Renal pelvis (tissue), 4 donors: ENCODE measurements around the gene ZMYND15. TPM values are rescaled to one million over a fixed set of nuclear protein-coding genes. Genes with fewer than 3 reads are reported as not detected.

Experiments
- DNase-seq: peaks from one replicate; pipeline ENCODE4 v3.0.0-alpha.2; 2013
- polyA plus RNA-seq, 3 donors: library from polyadenylated mRNA; unstranded; fragments of 120-200 nt; gene quantifications; one replicate each; pipeline ENCODE4 v1.2.1, GENCODE V29; 2013; ENCODE audit not compliant: insufficient read length in 3 of 3

The ZMYND15 gene
- polyA plus RNA-seq, 3 donors: 0.37 to 1.0 (median 0.58) TPM

DNA sequence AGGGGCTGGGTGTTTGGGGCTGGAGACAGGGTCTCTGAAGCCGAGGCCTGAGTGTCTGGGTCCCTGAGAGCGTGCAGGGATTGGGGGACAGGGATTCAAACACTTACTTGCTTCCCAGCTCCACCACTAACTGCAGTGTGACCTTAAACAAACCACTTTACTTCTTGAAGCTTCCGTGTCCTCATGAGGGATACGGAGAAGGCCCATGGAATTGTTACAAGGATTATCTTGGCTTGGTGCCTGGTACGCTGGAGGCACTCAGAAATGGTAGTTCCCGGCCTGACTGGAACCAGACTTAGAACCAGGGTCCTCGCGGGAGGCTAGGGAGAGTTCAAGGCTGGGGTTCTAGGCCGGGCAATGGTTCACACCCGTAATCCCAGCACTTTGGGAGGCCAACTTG, 3.0 kb downstream of the ZMYND15 start:
- no peak for DNase-seq

DNA sequence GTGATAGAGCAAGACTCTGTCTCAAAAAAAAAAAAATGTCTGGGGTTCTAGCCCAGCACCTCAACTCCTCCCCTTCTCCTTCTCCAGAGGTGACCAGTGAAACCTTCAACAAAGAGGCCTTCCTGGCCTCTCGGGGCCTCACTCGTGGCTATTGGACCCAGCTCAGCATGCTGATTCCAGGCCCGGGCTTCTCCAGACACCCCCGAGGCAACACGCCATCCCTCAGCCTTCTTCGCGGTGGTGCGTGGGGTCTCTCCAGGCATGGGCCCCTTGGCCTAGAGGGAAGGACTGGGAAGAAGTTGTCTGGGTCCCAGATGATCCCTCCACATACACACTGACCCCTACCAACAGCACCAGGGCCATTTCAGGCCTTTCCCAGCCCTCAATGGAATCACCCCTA, 3.6 kb downstream of the ZMYND15 start:
- DNase-seq: no peak

DNA sequence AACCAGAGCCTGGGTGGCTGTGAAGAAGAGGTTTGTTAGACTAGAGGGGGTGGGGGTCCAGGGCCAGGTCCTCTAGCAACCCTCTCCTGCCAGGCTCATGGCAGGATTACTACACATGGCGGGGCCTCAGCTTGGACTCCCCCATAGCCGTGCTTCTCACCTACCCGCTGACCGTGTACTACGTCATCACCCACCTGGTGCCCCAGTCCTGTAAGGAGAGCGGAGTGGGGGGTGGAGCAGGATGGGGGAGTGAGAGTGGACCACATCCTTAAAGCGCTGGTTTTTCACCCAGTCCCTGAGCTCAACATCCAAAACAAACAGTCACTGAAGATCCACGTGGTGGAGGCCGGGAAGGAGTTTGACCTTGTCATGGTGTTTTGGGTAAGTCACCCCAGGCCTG, 4.3 kb downstream of the ZMYND15 start:
- no peak for DNase-seq

DNA sequence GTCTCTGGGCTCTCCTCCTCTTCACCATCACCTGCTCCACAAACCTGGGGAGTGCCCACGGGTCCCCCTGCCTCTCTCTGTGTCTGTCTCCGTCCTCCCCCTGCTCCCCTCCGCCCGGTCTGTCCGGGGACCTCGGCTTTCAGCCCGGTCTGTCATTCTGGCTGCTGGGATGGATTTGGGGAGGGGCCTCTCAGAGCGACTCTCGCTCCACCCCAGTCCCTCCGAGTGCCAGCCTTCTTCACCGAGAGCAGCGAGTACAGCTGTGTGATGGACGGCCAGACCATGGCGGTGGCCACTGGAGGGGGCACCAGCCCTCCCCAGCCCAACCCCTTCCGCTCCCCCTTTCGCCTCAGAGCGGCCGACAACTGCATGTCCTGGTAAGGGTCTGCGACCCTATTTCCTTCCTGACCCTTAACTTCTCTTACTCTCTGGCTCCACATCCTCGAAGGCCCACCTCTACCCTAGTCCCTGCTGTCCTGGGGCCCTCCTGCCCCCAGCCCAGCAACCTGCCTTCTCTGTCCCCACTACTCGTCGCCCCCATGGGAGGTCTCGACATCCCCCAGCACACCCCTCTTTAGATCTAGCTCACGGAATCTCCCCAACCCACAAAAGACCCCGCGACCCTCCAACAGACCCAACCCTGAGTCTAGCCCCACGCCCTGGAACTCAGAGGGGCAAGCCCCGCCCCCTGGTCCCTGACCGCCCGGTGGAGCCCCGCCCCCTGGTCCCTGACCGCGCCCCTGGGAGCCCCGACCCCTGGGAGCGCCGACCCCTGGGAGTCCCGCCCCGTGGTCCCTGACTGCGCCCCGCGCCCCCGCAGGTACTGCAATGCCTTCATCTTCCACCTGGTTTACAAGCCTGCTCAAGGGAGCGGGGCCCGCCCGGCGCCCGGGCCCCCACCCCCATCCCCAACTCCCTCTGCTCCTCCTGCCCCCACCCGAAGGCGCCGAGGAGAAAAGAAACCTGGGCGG, 5.7 kb downstream of the ZMYND15 start:
- DNase-seq: no peak

DNA sequence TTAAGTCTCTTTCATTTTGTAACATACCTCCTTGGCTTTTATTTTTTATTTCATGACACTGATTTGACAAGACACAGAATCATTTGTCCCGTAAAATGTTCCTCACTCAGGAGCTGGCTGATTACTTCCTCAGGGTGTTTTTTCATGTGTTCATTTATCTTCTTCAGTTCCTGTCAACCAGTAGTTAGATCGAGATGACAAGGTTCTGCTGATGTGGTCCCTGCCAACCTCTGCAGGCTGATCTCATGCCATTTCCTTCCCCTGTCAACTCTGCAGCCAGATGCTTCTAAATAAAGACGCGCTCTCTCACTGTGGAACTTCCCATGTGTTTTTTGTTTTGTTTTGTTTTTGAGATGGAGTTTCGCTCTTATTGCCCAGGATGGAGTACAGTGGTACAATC, 8.2 kb downstream of the ZMYND15 start:
- DNase-seq: no peak

DNA sequence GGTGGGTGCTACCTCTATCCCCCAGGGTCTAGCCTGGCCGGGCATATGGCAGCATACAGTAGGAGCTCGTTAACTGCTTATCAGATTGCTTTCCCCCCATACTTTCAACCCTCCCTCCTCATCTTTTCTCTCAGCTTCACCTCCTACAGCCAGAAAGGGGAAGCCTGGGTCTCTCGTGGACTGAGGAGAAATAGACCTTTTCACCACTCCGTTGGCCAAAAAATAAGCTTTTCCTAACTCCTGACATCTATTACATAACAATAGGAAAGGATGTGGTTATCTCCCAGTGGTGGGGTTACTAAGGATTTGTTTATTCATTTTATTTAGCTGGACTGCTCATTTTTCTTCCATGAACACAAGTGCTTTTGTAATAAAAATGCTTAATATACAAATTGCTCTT, 9.1 kb downstream of the ZMYND15 start:
- no peak for DNase-seq

DNA sequence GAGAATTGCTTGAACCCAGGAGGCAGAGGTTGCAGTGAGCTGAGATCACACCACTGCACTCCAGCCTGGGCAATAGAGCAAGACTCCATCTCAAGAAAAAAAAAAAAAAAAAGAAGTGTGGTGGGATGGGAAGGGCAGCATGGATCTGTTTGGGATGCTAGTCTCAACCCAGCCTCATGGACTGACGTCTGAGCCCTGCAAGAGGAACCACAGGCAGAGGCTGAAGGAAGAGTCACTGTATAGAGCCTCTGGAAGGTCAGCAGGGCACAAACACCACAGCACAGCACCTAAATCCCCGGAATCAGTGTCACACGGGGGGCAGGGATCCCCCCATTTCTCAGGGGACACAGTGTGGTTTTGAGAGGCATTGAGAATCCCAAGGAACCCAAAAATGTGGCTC, 11.0 kb downstream of the ZMYND15 start:
- no peak for DNase-seq

DNA sequence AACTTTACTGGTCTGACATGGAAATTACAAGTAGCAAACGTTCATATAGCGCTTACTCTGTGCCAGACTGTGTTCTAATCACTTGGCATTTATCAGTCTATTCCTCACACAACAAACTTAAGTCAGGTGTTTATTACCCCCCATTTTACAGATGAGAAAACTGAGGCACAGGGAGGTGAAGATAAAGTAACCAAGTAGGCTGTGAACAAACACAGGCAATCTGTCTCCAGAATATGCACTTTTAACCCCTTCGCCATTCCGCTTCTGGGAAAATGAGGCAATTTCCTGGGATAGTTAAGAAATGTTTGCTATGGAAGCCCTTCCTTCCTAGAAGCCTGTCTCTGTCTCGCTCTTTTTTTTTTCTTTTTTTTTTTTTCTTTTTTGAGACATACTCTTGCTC, 12.3 kb downstream of the ZMYND15 start:
- DNase-seq: no peak

DNA sequence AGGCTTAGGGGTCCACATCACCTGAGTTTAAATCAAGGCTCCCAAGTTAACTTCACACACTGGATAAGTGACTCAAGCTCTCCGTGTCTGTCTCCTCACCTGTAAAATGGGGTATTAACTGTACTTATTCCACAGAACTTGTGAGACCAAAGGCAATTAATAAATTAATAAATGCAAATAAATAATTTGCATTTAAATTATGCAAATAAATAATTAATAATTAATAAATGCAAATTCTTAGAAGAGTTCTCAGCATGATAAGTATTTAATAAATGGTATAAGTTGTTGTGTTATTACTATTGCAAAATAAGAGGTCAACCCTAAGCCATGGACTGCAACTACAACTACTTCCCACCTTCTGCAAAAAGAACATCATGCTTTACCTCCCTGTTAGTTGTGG, 13.8 kb downstream of the ZMYND15 start:
- no peak for DNase-seq

DNA sequence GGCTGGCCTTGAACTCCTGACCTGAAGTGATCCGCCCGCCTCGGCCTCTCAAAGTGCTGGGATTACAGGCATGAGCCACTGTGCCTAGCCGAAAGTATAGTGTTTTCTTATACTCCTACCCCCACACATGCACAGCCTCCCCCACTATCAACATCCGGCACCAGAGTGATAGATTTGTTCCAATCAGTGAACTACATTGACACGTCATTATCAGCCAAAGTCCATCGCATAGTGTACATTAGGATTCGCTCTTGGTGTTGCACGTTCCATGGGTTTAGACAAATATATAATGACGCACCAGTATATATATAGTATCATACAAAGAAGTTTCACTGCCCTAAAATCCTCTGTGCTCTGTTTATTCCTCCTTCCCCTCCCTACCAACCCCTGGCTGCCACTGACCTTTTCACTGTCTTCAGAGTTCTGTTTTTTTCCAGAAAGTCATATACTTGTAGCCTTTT, 20.2 kb downstream of the ZMYND15 start:
- DNase-seq: no peak

DNA sequence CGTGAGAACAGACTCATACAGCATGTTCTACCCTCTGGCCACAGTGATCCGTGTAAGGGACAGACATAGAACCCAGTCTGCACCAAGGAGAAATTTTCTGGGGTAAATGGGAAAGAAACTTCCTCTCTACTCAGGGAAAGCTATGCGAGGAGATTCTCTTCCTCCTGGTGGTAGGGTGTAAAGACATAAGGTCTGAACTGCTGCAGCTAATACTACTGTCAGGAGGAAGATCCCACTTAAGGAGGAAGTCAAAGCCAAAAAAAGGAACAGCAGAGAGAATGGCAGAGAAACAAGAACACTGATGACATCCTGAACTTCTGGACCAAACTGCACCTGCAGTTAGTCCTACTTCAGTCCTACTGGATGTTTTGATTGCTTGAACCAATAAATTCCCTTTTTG, 25.0 kb downstream of the ZMYND15 start:
- DNase-seq: no peak

DNA sequence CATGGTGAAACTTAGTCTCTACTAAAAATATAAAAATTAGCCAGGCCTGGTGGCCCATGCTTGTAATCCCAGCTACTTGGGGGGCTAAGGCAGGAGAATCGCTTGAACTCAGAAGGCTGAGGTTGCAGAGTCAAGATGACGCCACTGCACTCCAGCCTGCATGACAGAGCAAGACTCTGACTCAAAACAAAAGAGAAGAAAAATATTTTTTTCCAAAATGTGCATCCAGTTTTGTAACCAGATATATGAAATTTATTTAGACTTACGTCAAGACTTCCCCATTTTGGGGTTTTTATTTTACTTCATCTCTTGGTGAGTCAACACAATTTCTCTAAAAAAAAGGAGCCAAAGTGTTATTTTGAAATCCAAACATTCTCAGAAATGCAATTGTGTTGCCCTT, 26.6 kb downstream of the ZMYND15 start:
- DNase-seq: no peak

DNA sequence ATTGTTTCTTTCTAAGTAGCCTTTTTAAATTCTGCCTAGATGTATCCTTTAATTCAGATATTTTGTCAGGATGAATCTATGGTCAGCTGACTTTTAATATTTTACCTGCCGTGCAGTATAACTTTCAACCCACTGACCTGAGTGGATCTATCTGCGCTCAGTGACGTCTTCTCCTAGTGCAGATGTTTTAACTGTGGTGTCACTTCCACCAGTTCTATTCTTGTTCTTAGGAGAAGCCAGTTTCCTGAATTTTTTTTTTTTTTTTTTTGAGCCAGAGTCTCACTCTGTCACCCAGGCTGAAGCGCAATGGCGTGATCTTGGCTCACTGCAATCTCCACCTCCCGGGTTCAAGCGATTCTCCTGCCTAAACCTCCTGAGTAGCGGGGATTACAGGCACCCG, 27.1 kb downstream of the ZMYND15 start:
- no peak for DNase-seq

DNA sequence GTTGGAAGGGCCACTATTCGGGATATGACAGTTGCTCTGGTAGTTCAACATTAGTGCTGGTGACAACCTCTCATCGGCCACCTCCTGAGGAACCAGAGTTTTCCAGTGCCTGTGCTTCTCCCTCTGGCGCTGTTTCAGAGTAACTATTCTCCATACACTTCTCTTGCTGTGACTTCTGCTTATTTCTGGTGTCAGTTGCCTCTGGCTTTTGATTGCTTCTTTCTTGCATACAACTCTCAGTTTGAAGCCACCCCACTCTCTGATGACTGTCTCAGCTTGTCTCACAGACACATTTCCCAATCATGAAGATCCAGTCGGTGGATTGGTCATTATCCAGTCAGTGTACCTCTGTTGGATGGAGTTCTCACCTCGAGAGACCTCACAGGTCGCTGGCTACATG, 28.7 kb downstream of the ZMYND15 start:
- DNase-seq: no peak

DNA sequence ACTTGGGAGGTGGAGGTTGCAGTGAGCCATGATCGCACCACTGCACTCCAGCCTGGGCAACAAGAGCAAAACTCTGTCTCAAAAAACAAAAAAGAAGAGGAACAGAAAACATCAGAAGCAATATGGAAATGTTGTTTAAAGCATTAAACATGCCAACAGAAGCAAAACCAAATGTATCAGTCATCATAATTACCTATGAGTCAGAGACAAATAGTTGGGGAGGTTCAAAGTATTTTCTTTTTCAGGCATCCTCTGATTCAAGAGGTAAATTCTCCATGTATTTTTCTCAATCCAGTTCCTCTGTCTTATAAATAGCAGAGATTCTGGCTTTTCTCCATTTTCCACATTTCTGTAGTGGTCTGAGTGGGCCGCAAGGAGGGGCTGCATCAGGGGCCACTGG, 30.0 kb downstream of the ZMYND15 start:
- no peak for DNase-seq

DNA sequence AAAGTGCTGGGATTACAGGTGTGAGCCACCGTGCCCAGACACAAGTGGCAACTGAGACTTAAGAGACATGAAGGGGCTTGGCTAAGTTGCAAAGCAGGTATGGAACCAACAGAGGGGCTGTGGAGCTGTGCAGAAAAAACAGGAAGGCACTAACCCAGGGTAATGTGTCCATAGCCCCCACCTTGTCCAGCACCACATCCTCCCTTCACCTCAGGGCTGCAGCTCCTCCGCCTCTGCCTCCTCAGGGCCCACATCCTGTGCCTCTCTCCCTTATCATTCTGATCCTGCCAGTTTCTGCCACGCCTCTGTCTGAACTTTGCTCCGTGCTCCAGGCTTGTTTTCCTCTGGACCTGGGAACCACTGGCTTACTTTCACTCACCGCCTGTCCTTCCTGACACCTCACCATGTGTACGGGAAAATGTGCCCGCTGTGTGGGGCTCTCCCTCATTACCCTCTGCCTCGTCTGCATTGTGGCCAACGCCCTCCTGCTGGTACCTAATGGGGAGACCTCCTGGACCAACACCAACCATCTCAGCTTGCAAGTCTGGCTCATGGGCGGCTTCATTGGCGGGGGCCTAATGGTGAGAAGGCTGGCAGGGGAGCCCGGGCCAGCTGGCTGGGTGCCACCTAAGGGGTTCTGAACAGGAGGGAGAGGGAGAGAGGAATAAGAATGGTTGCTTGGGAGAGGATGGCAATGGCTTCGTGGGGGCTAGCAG, 32.0 kb downstream of the ZMYND15 start, which contains the start of gene TM4SF5:
TSS of gene TM4SF5 (plus strand) at position 368 of the 716 bp plus-strand sequence. CDS start at position 405, 37 bp downstream.
- DNase-seq: no peak

DNA sequence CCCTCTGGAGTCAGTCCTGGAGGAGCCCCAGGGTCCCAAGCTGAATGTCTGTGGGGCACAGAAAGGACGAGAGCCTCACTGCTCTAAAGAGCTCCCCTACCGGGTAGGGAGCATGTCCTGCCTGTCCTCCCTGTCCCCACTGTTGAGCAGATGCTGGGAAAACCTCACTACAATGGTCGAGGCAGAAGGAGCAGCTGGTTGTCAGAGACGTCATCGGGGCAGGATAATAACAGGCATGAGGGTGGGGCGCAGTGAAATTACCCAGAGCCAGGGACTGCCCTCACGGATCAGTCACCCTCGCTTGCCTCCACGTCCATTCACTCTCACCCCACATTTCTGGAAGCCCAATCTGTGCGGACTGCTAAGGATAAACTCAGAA, 32.6 kb downstream of the ZMYND15 start:
- no peak for DNase-seq

DNA sequence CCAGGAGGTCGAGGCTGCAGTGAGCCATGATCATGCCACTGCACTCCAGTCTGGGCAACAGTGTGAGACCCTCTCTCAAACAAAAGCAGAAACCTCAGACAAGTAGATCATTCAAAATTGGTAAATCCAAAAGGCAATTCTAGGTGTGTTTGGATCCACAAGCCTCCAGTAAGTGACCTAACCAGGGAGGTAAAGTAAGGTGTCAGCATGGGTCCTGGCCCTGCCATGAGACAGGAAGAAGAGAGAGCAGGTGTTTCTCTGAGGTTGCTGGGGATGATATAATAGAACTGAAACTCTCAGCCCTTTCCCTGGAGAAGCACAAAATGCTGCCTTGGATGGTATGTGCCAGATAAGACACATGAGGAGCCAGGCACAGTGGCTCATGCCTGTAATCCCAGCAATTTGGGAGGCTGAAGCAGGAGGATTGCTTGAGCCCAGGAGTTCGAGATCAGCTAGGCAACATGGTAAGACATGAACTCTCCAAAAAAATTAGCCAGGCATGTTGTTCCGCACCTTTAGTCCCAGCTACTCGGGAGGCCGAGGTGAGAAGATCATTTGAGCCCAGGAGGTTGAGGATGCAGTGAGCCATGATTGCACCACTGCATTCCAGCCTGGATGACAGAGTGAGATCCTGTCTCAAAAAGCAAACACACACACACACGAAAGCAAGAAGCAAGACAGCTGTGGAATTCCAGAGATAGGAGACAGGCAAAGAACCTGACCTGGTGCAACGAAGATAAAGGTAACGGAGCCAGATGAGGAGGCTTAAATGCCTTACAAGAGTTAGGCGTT, 38.5 kb downstream of the ZMYND15 start:
- DNase-seq: no peak

DNA sequence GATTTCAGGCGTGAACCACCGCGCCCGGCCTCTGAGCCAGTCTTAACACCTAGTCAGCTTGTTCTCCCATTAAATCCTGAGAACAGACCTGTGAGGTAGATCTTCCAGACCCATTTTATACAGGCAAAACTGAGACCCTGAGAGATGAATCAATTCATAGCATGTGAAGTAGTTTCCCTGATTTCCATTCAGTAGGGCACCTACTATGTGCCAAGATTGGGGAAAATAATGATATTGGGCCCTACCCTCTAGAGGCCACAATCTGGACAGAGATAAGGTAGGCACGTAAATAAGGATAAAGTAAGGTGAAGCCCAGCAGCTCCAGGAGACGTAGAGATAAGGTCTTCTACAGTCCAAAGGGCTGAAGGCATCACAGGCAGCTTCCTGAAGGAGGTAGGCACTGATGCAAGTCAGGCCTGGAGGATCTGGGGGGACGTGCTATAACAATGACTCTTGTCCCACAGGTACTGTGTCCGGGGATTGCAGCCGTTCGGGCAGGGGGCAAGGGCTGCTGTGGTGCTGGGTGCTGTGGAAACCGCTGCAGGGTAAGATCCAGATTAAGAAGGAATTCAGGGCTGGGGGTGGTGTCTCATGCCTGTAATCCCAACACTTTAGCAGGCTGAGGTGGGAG, 40.8 kb downstream of the ZMYND15 start:
- no peak for DNase-seq

DNA sequence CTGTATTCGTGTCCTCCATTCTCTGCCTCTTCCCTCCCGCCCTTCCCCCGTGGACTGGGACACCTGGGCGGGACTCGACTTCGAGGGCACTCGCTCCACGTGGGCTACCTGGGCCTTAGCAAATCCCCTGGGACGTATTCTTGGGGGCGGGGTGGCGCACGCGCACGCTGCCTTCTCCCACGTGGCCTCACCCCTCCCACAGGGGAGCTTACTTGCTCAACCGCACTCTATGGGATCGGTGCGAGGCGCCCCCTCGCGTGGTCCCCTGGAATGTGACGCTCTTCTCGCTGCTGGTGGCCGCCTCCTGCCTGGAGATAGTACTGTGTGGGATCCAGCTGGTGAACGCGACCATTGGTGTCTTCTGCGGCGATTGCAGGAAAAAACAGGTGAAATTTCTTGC, 43.0 kb downstream of the ZMYND15 start:
- DNase-seq: no peak

DNA sequence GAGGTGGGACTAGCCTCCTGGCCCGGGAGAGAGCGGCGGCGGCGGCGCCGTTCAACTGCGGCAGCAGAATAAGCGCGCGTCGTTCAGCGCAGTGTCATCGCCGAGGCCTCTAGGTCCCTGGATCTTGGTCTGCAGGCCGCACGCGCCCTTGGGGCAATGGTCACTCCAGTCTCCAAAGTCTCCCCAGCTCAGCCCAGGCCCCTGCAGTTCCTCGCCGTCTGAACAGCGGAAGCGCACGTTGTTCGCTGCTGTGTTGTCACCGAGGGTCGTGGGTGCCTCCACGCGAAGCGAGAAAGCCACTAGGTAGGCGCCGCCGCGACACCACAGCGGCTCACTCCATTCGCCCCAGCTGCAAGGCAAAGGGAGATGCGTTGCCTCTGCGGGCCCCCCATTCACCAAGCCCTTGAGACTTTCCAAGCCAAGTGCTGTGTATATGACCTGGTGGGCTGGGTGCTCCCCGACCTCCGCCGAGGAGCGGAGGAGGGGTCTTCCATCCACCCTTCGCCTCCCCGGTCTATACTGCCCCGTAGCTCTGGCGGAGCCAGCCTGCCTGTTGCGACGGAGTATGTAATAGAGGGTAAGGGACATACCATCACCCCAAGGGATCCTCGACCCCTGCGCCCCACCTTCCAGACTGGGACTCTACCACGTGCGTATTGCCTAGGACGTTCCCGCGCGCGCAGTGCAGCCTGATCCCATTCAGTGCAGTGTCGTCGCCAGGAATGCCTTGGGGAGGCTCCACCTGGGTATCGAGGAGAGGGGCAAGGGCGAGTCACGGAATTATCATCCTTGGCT, 45.9 kb downstream of the ZMYND15 start:
- DNase-seq: no peak
